HG02571 (cell line): ENCODE results near the gene TSC22D3.
"Not testable (repeated sequence)": the region's sequence is repeated elsewhere in the genome, so short reads cannot be mapped to it uniquely, and the experiment has no call there.

ENCODE experiments used
- ATAC-seq: cut with Tn5 transposase; IDR thresholded peaks from one replicate; pipeline ENCODE4 v1.9.1; 2021; ENCODE audit warnings: mild to moderate bottlenecking, moderate library complexity; ENCODE audit not compliant: unreplicated experiment

Gene TSC22D3

GRCh38 chrX:107683931-107684330 lies 91.7 kb downstream of the TSC22D3 start:
- no peak for ATAC-seq

DNA sequence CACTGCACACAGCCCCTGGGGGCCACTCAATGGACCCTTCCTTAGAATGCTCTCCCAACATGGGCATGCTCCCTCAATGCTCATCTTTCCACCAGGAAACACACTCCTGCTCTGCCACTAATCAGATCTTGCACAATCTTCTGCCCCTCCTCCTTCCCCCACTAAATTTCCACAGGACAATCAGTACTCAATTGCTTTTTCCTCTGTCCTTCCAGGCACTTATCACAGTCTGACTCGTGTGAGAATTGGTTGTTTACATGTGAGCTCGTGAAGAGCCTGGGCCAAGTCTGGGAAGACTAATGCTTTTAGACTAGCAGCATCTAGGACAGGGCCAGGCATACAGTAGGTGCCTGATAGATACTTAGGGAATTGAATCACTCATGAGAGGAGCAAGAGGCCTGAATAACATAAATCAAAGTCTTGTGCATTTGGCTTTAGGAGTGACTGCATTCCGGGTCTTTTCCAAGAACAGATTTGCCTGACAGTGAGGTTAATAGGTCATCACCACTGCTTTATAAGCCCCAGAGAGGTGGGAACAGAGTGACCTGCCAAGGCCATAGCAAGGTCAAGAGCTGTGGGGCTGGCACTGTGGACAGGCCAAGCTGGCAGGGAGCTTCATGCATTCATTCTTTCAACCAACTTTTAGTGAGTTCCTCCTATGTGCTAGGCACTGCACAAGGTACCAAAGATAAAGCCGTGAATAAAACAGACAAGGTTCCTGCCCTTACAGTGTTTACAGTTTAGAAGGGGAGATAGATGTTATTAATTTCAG lies 92.3 kb downstream of the TSC22D3 start:
- no peak for ATAC-seq

DNA sequence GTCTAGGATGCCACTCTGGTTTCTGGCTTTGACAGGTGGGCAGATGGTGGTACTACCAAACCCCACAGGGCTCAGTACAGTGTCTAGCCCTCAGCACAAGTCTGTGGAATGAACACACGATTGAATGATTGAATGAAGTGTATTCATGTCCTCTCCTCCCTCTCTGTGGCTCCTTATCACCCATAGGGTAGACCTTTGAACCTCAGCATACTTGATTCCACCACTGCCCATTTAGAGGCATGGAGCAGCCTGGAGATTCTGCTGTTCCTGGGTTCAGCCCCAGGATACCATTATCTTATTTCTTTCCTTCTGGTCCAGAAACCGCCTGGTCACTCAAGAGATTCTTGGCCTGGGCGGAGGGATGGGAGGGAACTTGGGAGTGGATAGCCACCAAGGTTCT lies 93.3 kb downstream of the TSC22D3 start:
- no peak for ATAC-seq

DNA sequence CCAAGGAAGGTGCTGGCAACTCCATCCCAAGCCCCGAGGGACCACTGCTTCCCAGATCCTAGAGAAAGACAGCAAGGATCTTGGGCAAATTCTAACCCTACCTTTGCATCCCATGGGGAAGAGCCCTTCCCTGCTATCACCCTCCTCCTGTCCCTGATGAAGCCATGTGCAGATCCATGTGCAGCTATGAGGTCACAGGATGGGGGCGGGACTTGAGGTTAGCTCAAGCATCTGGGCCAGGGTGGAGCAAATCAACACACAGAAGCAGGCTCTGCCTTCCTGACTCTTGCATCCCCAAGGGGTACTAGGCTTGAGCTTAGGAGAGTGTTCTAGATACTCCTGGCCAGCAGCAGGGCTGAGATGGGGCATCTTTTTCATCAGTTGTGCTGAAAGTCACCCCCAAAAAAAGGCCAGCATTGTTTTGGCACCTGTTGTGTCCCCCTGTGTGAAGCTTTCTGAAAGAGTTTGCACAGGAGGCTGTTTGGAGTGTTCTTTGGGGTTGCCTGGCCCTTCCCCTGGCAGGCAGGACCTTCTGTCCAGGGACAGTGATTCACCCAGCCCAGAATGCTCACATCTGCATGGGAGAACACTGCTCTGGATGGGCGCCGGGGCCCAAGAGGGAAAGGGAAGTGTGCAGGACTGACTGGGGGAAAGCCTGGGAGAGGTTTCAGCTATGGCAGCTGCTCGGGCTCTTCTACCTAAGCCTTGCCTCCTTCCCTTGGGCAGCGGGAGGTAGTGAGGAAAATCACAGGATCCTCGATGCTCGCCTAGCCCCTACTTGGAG lies 96.4 kb downstream of the TSC22D3 start:
- ATAC-seq, result no peak

DNA sequence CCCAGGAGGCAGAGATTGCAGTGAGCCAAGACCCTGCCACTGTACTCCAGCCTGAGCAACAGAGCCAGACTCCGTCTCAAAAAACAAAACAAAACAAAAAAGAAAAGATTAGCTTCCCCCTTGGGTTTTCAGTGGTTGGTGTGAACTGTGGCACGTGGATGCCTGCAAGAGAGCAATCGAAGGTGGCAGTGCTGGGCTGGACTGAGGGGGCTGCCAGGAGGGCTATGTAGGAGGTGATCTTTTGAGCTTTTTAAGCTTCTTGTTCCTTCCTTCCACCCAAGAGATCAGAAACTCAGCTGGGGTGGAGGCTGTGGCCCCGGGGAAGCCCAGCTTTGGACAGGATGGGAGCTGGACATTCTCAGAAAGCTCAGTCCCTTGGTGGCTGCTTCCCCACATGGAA lies 97.7 kb downstream of the TSC22D3 start:
- no peak for ATAC-seq

DNA sequence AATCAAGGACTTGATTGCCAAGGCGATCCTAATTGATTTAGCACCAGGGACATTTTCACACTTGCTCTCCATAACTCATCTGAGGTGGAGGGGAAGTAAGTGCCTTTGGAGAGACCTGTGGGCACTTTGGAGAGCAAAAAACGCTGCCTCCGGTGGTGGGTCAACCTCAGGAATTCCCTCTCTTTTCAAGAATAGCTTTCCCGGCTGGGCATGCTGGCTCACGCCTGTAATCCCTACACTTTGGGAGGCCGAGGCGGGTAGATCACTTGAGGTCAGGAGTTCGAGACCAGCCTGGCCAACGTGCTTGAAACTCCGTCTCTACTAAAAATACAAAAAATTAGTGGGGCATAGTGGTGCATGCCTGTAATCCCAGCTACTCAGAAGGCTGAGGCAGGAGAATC lies 98.1 kb downstream of the TSC22D3 start:
- no peak for ATAC-seq

GRCh38 chrX:107676559-107677378 lies 98.8 kb downstream of the TSC22D3 start:
- no peak for ATAC-seq

GRCh38 chrX:107675823-107676555 lies 99.6 kb downstream of the TSC22D3 start:
- no peak for ATAC-seq

- no peak for ATAC-seq
Observed at GRCh38 chrX:107675365-107675654, 100.3 kb downstream of the TSC22D3 start.

DNA sequence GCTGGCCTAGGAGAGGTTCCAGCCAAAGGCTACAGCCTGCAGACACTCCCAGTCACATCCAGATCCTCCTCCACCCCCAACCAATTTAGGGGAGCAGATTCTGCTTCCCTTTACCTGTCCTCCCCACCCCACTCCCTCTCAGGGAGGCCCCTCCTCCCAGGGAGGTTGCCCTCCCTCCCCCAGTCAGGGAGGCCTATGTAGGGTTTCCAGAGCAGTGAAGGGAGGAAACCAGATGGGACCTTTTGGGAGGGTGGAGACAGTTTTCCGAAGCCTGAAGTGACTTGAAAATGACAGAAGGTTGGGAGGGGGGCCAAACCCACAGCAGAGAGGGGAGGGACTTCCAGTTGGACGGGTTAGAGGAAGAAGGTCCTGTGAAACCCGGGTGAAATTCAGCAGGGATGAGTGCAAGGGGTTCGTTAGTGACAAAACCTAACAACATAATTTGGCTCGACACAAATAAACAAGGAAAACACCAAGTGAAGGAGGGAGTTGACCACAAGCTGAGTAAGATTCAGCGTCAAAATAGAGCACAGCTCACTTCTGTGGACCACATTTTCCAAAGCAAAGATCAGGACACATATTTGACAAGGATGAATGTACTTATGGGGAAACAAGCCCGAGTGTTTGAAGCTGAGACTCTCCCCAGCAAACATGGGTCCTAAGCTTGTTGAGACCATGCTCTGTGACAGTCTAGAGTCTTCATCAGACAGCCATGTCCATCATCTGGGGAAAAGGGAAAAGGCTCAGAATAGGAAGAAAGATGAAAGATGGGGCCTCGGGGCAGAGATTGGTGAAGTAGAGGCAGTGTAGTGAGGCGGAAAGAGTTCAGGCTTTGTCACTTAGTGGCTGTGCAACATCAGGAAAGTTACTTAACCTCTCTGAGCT lies 100.9 kb downstream of the TSC22D3 start:
- peak; percentile 9 for ATAC-seq

DNA sequence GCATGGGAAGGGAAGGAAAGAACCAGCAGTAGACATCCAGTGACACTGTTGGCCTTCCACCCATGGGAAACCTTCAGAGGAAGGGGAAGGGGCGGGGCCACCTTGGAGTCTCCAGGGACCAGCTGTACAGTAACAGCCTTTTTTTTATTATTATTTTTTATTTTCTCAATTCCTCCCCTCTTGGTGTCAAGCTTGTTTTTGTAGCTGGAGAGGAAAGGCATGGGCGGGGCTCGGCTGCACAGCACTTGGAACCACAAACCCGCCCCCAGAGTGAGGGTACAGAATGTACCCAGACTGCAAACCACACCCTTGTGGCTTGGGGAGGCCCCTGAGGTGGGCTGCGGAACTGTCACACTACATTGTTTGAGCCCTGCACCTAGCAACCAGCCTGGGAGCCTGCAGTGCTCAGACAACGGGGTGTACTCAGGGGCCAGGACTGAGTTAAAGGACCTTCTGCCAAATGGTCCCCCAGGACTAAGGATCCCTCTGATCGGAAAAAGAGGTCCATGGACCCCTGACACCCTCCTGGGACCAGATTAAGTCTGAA lies 101.6 kb downstream of the TSC22D3 start:
- ATAC-seq, result peak; percentile 93

DNA sequence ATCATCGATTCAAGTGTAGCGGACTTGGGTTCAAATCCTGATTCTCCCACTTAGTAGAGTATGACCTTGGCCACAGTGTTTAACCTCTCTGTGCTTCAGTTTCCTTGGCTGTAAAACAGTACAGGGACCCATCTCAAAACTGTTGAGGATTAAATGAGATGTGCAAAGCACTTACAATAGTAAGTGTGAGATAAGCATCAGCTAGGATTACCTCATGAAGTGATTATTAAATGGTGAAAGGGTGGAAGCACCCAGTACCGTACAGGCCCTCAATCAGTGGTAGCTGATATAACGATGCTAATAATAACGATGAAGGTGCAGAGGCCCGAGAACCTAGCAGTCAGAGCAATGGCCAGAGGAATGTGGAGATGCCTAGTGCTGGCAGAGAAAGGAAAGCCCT lies 102.2 kb downstream of the TSC22D3 start:
- no peak for ATAC-seq

GRCh38 chrX:107672955-107673378 lies 102.6 kb downstream of the TSC22D3 start:
- ATAC-seq, result no peak

- ATAC-seq, result not testable (repeated sequence)
Observed at GRCh38 chrX:107671256-107671655, 104.3 kb downstream of the TSC22D3 start.

DNA sequence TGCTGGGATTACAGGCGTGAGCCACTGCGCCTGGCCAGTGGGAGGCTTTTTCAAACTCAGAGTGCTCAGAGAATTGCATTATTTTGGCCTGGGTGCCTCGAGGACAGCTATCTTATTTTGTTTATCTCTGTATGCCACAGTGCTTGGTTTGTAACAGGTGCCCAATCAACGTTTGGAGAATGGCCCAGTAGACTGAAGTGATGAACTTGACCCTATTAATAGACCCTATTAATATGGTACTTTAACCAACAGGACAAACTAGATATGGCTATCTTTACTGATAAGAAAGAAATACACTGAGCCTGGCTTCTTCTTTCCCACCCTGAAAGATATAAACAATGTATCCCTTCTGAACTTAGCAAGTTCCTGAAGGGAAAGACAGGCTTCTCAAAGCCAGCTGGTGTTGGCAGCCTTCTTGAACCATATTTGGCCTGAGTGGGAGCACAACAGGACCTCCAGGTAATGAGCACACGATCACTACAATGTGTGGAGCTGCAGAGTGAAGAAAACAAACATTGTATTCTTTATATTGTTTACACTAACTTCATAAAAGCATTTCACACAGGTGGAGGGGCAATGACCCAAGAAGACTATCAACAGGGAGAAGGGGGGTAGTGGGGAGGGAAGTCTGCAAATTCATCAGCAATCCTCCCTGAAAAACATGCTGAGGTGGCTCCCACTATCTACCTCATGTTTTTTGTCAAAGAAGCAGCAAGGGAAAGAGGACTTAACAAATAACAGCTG lies 105.5 kb downstream of the TSC22D3 start:
- no peak for ATAC-seq

DNA sequence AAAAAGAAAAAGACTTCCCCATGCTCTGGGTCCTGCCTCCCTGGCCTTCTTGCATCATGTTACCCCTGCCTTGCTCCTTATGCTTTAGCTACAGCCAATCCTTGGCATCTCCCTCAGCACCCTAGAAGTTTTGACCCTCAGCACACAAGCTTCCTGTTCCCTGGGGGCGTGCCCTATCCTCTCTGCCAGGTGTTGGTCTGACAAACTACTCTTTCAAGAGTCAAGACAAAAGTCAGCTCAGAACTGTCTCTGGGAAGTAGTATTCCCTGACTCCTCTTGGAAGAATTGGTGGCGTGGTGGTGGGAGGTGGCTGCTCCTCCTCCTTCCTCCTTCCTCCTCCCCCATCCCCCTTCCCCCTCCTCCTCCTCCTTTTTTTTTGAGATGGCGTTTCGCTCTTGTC lies 106.3 kb downstream of the TSC22D3 start:
- ATAC-seq, result no peak

GRCh38 chrX:107668710-107669109 lies 106.9 kb downstream of the TSC22D3 start:
- not testable (repeated sequence) for ATAC-seq

- no peak for ATAC-seq
Observed at GRCh38 chrX:107667426-107667825, 108.2 kb downstream of the TSC22D3 start.

GRCh38 chrX:107666931-107667330 lies 108.7 kb downstream of the TSC22D3 start:
- no peak for ATAC-seq
